ENCODE measurements around the gene ROR2. TPM values are rescaled to one million over a fixed set of nuclear protein-coding genes. Genes with fewer than 3 reads are reported as not detected.
A peak's percentile ranks its signal among the peaks of the same experiment; 100 is the strongest.

The ROR2 gene
- total RNA-seq, 3 donors from 2014 or later: 3.9 to 56.0 (median 6.5) TPM

GRCh38 chr9:91894536-91894935, 55.5 kb downstream of the ROR2 start:
- TF ChIP-seq CTCF (IDR thresholded peaks at IDR 0.05): no peak

GRCh38 chr9:91894023-91894422, 56.0 kb downstream of the ROR2 start:
- TF ChIP-seq CTCF (IDR thresholded peaks at IDR 0.05): no peak
- no peaks in the 10 kb centered on the region for H3K9me3 ChIP-seq
- DNase-seq (no peak), ATAC-seq (no peak)
- H3K4me1 ChIP-seq (ENCODE audit: low read depth): peaks cover 7% of the 10 kb centered on the region
- intact Hi-C loops (cut with DNase I, micrococcal nuclease): no loop called here
- no peaks in the 10 kb centered on the region for H3K36me3 ChIP-seq (ENCODE audit: low read depth)
- H3K4me3 ChIP-seq: no peak overlapping the region

More at GRCh38 chr9:91894536-91894935, 55.5 kb downstream of the ROR2 start:
- intact Hi-C loops (cut with DNase I, micrococcal nuclease): no loop called here
- Histone ChIP-seq H3K4me1 (ENCODE audit: low read depth) (peaks cover 12% of the 10 kb centered on the region), H3K9me3 (no peaks in the 10 kb centered on the region), H3K4me3 (no peak overlapping the region), H3K36me3 (ENCODE audit: low read depth) (no peaks in the 10 kb centered on the region)
- no peak for ATAC-seq
- no peak for DNase-seq

- H3K9me3 ChIP-seq: no peaks in the 10 kb centered on the region
- DNase-seq: no peak
- no peak overlapping the region for H3K4me3 ChIP-seq
- H3K36me3 ChIP-seq (ENCODE audit: low read depth): no peaks in the 10 kb centered on the region
- no peak for ATAC-seq
- intact Hi-C loops (cut with DNase I, micrococcal nuclease): no loop called here
- no peaks in the 10 kb centered on the region for H3K4me1 ChIP-seq (ENCODE audit: low read depth)
- TF ChIP-seq CTCF (IDR thresholded peaks at IDR 0.05): no peak
These were observed 58.1 kb downstream of the ROR2 start for GRCh38 chr9:91891915-91892314.

GRCh38 chr9:91890662-91891061, 59.4 kb downstream of the ROR2 start:
- intact Hi-C loops (cut with DNase I, micrococcal nuclease): no loop called here
- Histone ChIP-seq H3K4me3 (no peak overlapping the region), H3K36me3 (ENCODE audit: low read depth) (no peaks in the 10 kb centered on the region), H3K4me1 (ENCODE audit: low read depth) (no peaks in the 10 kb centered on the region), H3K9me3 (no peaks in the 10 kb centered on the region)
- ATAC-seq: no peak
- no peak for TF ChIP-seq CTCF (IDR thresholded peaks at IDR 0.05)
- no peak for DNase-seq

GRCh38 chr9:91889161-91889911, 60.7 kb downstream of the ROR2 start:
- intact Hi-C loops (cut with DNase I, micrococcal nuclease): no loop called here
- Histone ChIP-seq H3K36me3 (ENCODE audit: low read depth) (no peaks in the 10 kb centered on the region), H3K4me3 (no peak overlapping the region), H3K9me3 (no peaks in the 10 kb centered on the region), H3K4me1 (ENCODE audit: low read depth) (peaks cover 4% of the 10 kb centered on the region)
- ATAC-seq (peak; percentile 47), DNase-seq (no peak)
- no peak for TF ChIP-seq CTCF (IDR thresholded peaks at IDR 0.05)

All from mucosa of descending colon (tissue), 3 donors.